SU-DHL-6 (cell line): Measurements from ENCODE around the gene MAMSTR.

Experiments
- CTCF ChIP-seq: fragments of 200-600 bp; sonication (generic); IDR thresholded peaks from one replicate; pipeline ENCODE4 v1.5.1; 2017; ENCODE audit warnings: antibody characterized with exemption, mild to moderate bottlenecking, low read length, moderate library complexity; ENCODE audit not compliant: insufficient read depth, poor library complexity, severe bottlenecking
- EZH2phosphoT487 ChIP-seq: fragments of 200-600 bp; sonication (generic), shearing (Covaris generic); conservative IDR thresholded peaks from 2 replicates; pipeline ENCODE4 v1.6.1; 2018; ENCODE audit warnings: mild to moderate bottlenecking, antibody characterized with exemption, low read length, moderate library complexity, mixed read lengths

- TF ChIP-seq CTCF (no peak), EZH2phosphoT487 (no peak)
Measured at GRCh38 chr19:48728911-48729664, 9.6 kb upstream of the MAMSTR start.
